ENCODE data around the gene ZNF641.
"Not testable (repeated sequence)": the region's sequence is repeated elsewhere in the genome, so short reads cannot be mapped to it uniquely, and the experiment has no call there.

The ZNF641 gene

GRCh38 chr12:48333680-48334079, 17.0 kb downstream of the ZNF641 start:
- DNase-seq = not testable (repeated sequence)

- no peak for DNase-seq
These were observed 19.3 kb downstream of the ZNF641 start for GRCh38 chr12:48331399-48331798.

GRCh38 chr12:48329199-48329939, 21.4 kb downstream of the ZNF641 start:
- DNase-seq = no peak

DNA sequence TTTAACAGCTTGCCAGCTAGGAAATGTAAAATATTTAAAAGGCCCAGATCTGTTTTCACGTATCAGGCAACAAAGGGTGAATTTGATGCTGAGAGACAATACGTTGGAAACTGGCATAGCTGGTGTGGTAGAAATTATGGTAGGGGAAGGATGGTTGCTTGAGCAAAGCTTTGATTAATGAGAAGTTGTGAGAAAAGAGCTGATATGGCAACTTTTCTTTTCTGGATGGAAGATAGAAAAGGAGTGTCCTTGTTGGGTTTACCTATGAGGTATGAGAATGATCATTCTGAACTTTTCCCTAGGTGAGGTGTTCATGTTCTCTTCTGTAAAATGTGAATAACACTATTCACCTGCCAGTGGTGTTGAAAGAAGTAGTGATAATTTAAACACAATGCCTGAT, 34.2 kb downstream of the ZNF641 start:
- DNase-seq = no peak

DNA sequence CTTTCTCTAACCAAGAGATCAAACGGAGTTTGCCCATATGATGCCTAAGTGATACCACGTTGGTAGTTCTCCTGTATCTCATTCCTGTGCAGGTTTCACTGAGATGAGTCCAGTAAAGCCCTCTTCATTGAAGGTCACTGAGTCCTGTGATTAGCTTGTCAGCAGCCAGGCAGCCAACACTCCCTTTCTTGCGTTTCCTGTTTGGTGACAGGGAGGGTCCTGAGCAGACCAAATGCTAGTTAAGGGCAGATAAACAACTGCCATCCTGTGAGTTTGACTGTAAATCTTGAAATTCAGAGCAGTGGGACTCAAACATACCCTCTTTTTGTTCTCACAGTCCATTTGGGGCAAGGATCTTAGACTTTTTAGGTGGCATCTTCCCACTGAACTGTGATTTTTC, 39.4 kb downstream of the ZNF641 start:
- no peak for DNase-seq

- no peak for DNase-seq
These were observed 43.5 kb downstream of the ZNF641 start for GRCh38 chr12:48307269-48307668.

- DNase-seq = no peak
These were observed 45.5 kb downstream of the ZNF641 start for GRCh38 chr12:48305190-48305589.

DNA sequence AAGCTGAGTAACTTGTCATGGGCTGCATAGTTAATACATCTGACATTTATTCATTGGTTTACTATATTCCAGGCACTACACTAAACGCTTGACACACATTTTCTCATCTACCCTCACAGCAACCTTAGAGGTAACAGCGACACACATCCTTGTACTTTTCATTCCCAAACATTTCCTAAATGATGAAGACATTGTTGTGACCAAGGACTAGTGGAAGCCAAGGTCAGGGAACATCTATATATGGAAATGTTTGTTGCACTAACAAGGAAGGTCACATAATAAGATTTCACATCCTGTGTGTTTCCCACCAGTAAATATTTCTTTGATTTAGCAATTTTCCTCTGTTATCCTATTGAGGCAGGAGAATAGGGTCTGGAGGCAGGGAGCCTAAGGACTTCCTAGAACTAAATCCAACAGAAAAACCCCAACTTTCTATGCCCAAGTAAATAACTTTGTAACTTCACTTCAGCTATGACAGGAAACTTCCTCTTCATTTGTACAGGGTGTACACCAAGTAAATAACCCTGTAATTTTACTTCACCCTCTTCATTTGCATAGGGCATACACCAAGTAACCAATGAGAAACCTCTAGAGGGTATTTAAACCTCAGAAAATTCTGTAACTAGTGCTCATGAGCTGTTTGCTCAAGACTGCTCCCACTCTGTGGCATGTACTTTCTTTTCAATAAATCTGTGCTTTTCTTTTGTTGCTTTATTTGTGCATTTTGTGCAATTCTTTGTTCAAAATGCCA, 48.4 kb downstream of the ZNF641 start:
- no peak for DNase-seq

DNA sequence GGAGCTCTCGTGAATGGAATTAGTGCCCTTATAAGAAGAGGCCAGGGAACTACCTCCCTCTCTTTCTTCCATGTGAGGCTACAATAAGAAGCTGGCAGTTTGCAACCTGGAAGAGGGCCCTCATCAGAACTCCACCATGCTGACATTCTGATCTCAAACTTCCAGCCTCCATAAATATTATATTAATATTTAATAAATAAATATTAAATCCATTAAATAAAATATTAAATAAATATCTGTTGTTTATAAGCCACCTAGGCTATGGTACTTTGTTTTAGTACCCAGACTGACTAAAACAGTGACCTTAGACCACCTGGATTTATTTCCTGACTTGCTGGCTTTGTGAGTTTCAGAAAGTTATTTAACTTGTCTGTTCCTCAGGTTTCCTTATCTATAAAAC, 49.9 kb downstream of the ZNF641 start:
- no peak for DNase-seq

- no peak for DNase-seq
These were observed 54.0 kb downstream of the ZNF641 start for GRCh38 chr12:48296586-48297282.

DNA sequence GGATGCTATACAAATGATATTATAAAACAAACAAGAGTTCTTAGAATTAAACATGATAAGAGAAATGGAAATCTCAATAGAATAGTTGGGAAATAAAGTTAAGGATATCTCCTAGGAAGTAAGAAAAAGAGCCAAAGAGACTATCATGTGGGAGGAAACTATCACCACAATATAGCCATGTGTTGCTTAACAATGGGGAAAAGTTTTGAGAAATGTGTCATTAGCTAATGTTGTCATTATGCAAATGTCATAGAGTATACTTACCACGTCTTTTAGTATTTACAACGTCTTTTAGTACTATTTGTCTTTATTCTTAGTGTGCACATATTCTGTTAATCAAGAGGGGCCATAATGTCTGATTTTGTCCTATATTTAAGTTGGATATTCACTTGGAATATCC, 58.7 kb downstream of the ZNF641 start:
- DNase-seq = no peak

DNA sequence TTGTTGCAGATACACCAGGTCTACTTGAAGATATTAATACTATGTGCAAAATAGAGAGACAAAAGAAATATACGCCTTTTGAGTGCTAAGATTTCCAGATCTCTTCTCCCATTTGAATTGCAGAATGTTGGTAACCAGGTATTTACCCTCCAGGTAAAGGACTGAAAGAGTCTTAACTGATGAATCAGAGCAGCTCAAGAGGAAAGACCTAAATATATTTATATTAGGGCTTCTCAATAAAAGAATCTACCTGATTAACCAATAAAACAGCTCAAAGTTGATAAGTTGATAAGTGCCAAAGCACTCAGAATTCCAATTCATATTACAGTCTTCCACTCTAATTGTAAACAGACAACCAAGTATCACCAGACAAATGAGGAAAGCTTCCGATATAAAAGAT, 59.2 kb downstream of the ZNF641 start:
- no peak for DNase-seq

GRCh38 chr12:48288387-48289268, 62.1 kb downstream of the ZNF641 start:
- DNase-seq = no peak
